ENCODE data around the gene AQP12B. TPM values are rescaled to one million over a fixed set of nuclear protein-coding genes. Genes with fewer than 3 reads are reported as not detected.
A peak's percentile ranks its signal among the peaks of the same experiment; 100 is the strongest.

The AQP12B gene
- total and polyA plus RNA-seq, 2 of the 8 experiments (the other 6 are each of a cell fraction or from before 2014, with no cell fraction given) = not detected

- Histone ChIP-seq H2BK5ac (ENCODE audit: low read depth, low read length) (no peak overlapping the region), H3K56ac (replicated peaks; ENCODE audit: insufficient read length, low read depth, low read length) (no peak overlapping the region), H4K91ac (replicated peaks; ENCODE audit: insufficient read length, low read length) (no peak overlapping the region), H2AK5ac (ENCODE audit: low read depth, low read length) (no peak overlapping the region), H4K20me1 (replicated peaks in 1 of 2; ENCODE audit: control insufficient read depth in 1 of 2, insufficient read depth in 2 of 2, low read length in 2 of 2) (no peaks in the 10 kb centered on the region), H2BK20ac (ENCODE audit: low read length) (no peak overlapping the region), H3K4me2 (ENCODE audit: insufficient read depth in 1 of 2, low read depth in 2 of 2, low read length in 2 of 2) (no peak overlapping the region), H3K23ac (ENCODE audit: insufficient read length) (no peak overlapping the region), H3K14ac (ENCODE audit: insufficient read length) (no peak overlapping the region), H3K79me1 (ENCODE audit: low read depth, low read length) (no peaks in the 10 kb centered on the region), H3K79me2 (ENCODE audit: control insufficient read depth in 1 of 2, insufficient read depth in 2 of 2, low read length in 2 of 2) (no peaks in the 10 kb centered on the region), H3K18ac (ENCODE audit: extremely low read depth, low read length) (no peak overlapping the region), H2BK120ac (replicated peaks; ENCODE audit: low read depth, low read length) (no peak overlapping the region), H3K23me2 (ENCODE audit: low read depth, low read length) (no peaks in the 10 kb centered on the region), H4K5ac (ENCODE audit: insufficient read length, low read depth, low read length) (no peak overlapping the region), H4K8ac (ENCODE audit: extremely low read depth, insufficient read depth, low read length) (no peak overlapping the region), H2BK12ac (ENCODE audit: low read depth, low read length) (no peak overlapping the region), H3K27ac (ENCODE audit: low read depth, low read length) (no peak overlapping the region), H3K9ac (replicated peaks in 1 of 4; ENCODE audit: extremely low read depth in 1 of 4, low read depth in 3 of 4, low read length in 3 of 4) (no peak overlapping the region), H3K9me3 (ENCODE audit: insufficient read depth in 2 of 2, low read depth in 1 of 2, low read length in 1 of 2) (no peaks in the 10 kb centered on the region), H3K4me1 (replicated peaks in 1 of 4; ENCODE audit: control insufficient read depth in 3 of 4, insufficient read depth in 4 of 4, low read length in 3 of 4) (peaks cover 0 to 3% (median 0%) of the 10 kb centered on the region in 4 experiments; a peak in 2 of 7 replicates), H3K4me3 (ENCODE audit: extremely low read depth in 1 of 4, insufficient read depth in 2 of 4, low read depth in 3 of 4, low read length in 4 of 4) (no peak overlapping the region), H3K27me3 (replicated peaks in 1 of 4; ENCODE audit: control insufficient read depth in 3 of 4, extremely low read depth in 1 of 4, insufficient read depth in 3 of 4, low read length in 3 of 4) (no peaks in the 10 kb centered on the region; a peak in 1 of 7 replicates), H3K4ac (replicated peaks; ENCODE audit: insufficient read length, low read depth, low read length) (no peak overlapping the region), H2AFZ (ENCODE audit: low read length) (no peak overlapping the region), H3K36me3 (ENCODE audit: control insufficient read depth in 2 of 4, insufficient read depth in 4 of 4, low read length in 3 of 4) (no peaks in the 10 kb centered on the region), H2BK15ac (ENCODE audit: low read length) (no peak overlapping the region)
- ChIA-PET CTCF (ENCODE audit: partially characterized antibody) (interaction anchor here (1.3 to 1.6 kb wide), 2 partner anchors 36 to 82 kb away, joined by 3 read pairs; no protein-coding TSS in a partner anchor), POLR2A (ENCODE audit: partially characterized antibody) (no interaction called here)
- DNase-seq (ENCODE audit: low read depth in 1 of 2, low spot score in 2 of 2) (peak in 1 of 2 experiments; percentile 50), FAIRE-seq (no peak)
- 82% methylated on average over 10 of the region's 10 CpGs; no CpG with 5 or more reads in 1 of the 2 experiments for WGBS, 2 experiments (ENCODE audit: extremely low coverage in 1 of 2, insufficient coverage in 1 of 2, insufficient read length in 1 of 2, insufficient replicate concordance in 2 of 2, low coverage in 1 of 2, low lambda C conversion rate in 2 of 2, missing lambda C conversion rate in 1 of 2)
- peak; percentile 12 to 29 (median 21); a peak in 3 of 4 replicates for TF ChIP-seq CTCF (IDR thresholded peaks at IDR 0.05; ENCODE audit: control extremely low read depth in 1 of 3, insufficient read depth in 1 of 3, low read depth in 1 of 3, low read length in 3 of 3)
- TF ChIP-seq SIN3A (conservative IDR thresholded peaks at IDR 0.05 in 1 of 2, IDR thresholded peaks at IDR 0.05 in 1 of 2; ENCODE audit: low read depth in 1 of 2, low read length in 2 of 2) = no peak
- no peak for TF ChIP-seq HDAC2 (IDR thresholded peaks at IDR 0.05; ENCODE audit: borderline replicate concordance in 1 of 2, low read depth in 2 of 2, low read length in 2 of 2)
- no peak for TF ChIP-seq SUZ12 (IDR thresholded peaks at IDR 0.05; ENCODE audit: low read length)
Measured at GRCh38 chr2:240685771-240686371, 3.2 kb upstream of the AQP12B start.
